KMS-11 (cell line): Measurements from ENCODE around the gene CCT7.

Source experiments
- H2AFZ ChIP-seq: fragments of 200-600 bp; sonication (generic); 2 replicates; pipeline ENCODE4 v1.6.1; 2016; ENCODE audit warnings: antibody characterized with exemption, mixed run types, low read depth
- H3K27ac ChIP-seq: fragments of 200-600 bp; sonication (generic); 2 replicates; pipeline ENCODE4 v1.6.1; 2016; ENCODE audit warnings: mild to moderate bottlenecking, mixed run types
- H3K27me3 ChIP-seq: fragments of 200-600 bp; sonication (generic); 2 replicates; pipeline ENCODE4 v1.6.1; 2017; ENCODE audit warnings: mild to moderate bottlenecking, low read depth, mixed run types, moderate library complexity; ENCODE audit not compliant: insufficient read depth
- H3K36me3 ChIP-seq: fragments of 200-600 bp; sonication (generic); 2 replicates; pipeline ENCODE4 v1.6.1; 2017; ENCODE audit warnings: mild to moderate bottlenecking, mixed run types; ENCODE audit not compliant: insufficient read depth
- H3K4me1 ChIP-seq: fragments of 200-600 bp; sonication (generic); 2 replicates; pipeline ENCODE4 v1.6.1; 2016; ENCODE audit warnings: mild to moderate bottlenecking, low read depth, mixed run types; ENCODE audit not compliant: poor library complexity, severe bottlenecking
- H3K4me2 ChIP-seq: fragments of 200-600 bp; sonication (generic); 2 replicates; pipeline ENCODE4 v1.7.0; 2016; ENCODE audit warnings: mild to moderate bottlenecking, mixed run types
- H3K4me3 ChIP-seq: fragments of 200-600 bp; sonication (generic); IDR thresholded peaks from 2 replicates; pipeline ENCODE4 v1.6.1; 2017; ENCODE audit warnings: low read depth, low read length, mixed read lengths; ENCODE audit not compliant: insufficient read depth
- H3K79me2 ChIP-seq: fragments of 200-600 bp; sonication (generic); 2 replicates; pipeline ENCODE4 v1.6.1; 2016; ENCODE audit warnings: low read depth, mixed run types; ENCODE audit not compliant: insufficient read depth
- H3K9ac ChIP-seq: fragments of 200-600 bp; sonication (generic); 2 replicates; pipeline ENCODE4 v1.6.1; 2016; ENCODE audit warnings: mild to moderate bottlenecking, mixed run types
- H4K20me1 ChIP-seq: fragments of 200-600 bp; sonication (generic); 2 replicates; pipeline ENCODE4 v1.6.1; 2016; ENCODE audit warnings: mild to moderate bottlenecking, mixed run types; ENCODE audit not compliant: insufficient read depth
- CTCF ChIP-seq: fragments of 200-600 bp; sonication (generic); conservative IDR thresholded peaks from 2 replicates; pipeline ENCODE4 v1.6.1; 2017; ENCODE audit warnings: low read depth, mild to moderate bottlenecking, antibody characterized with exemption, low read length, moderate library complexity, mixed read lengths

CCT7 gene

GRCh38 chr2:73210019-73210418 is 24.1 kb upstream of the CCT7 start:
- Histone ChIP-seq H3K36me3 (no peaks in the 10 kb centered on the region), H2AFZ (no peak overlapping the region), H3K27ac (no peak overlapping the region), H3K27me3 (no peaks in the 10 kb centered on the region; the same call in 1 of the 2 replicates), H3K9ac (no peak overlapping the region), H3K4me2 (no peak overlapping the region), H3K4me1 (peaks cover 17% of the 10 kb centered on the region), H3K4me3 (no peak overlapping the region), H3K79me2 (peaks cover 7% of the 10 kb centered on the region; the same call in 1 of the 2 replicates), H4K20me1 (no peaks in the 10 kb centered on the region)
- no peak for TF ChIP-seq CTCF

- TF ChIP-seq CTCF: no peak
- H3K27ac ChIP-seq: no peak overlapping the region
- no peak overlapping the region for H2AFZ ChIP-seq
- no peaks in the 10 kb centered on the region for H4K20me1 ChIP-seq
- no peak overlapping the region for H3K4me2 ChIP-seq
- H3K9ac ChIP-seq: no peak overlapping the region
- peaks cover 12% of the 10 kb centered on the region; the same call in 1 of the 2 replicates for H3K79me2 ChIP-seq
- H3K4me3 ChIP-seq: no peak overlapping the region
- H3K27me3 ChIP-seq: no peaks in the 10 kb centered on the region; the same call in 1 of the 2 replicates
- H3K36me3 ChIP-seq: no peaks in the 10 kb centered on the region
- H3K4me1 ChIP-seq: peaks cover 24% of the 10 kb centered on the region
Measured at GRCh38 chr2:73210696-73211095, 23.4 kb upstream of the CCT7 start.

GRCh38 chr2:73212098-73212447 is 22.0 kb upstream of the CCT7 start:
- Histone ChIP-seq H2AFZ (peak overlapping the region; percentile 69; the same call in 1 of the 2 replicates), H3K4me2 (no peak overlapping the region), H4K20me1 (no peaks in the 10 kb centered on the region), H3K27ac (no peak overlapping the region), H3K4me1 (peaks cover 27% of the 10 kb centered on the region), H3K36me3 (no peaks in the 10 kb centered on the region), H3K79me2 (peaks cover 26% of the 10 kb centered on the region; the same call in 1 of the 2 replicates), H3K27me3 (no peaks in the 10 kb centered on the region), H3K9ac (no peak overlapping the region), H3K4me3 (peak overlapping the region; percentile 1)
- no peak for TF ChIP-seq CTCF

- Histone ChIP-seq H3K4me3 (peak overlapping the region; percentile 1), H3K27me3 (no peaks in the 10 kb centered on the region), H3K36me3 (no peaks in the 10 kb centered on the region), H3K4me1 (peaks cover 27% of the 10 kb centered on the region), H2AFZ (peak overlapping the region; percentile 69), H3K79me2 (peaks cover 31% of the 10 kb centered on the region; the same call in 1 of the 2 replicates), H3K4me2 (0 out of 2 replicates have a peak overlapping the region, but pooled peaks have one; percentile 15), H4K20me1 (no peaks in the 10 kb centered on the region), H3K9ac (no peak overlapping the region), H3K27ac (no peak overlapping the region)
- peak; percentile 97 for TF ChIP-seq CTCF
Measured at GRCh38 chr2:73212448-73213176, 21.5 kb upstream of the CCT7 start.
